BJ (cell line): ENCODE results near the gene CDHR3. TPM values are rescaled to one million over a fixed set of nuclear protein-coding genes. Genes with fewer than 3 reads are reported as not detected.
A peak's percentile ranks its signal among the peaks of the same experiment; 100 is the strongest.

Experiments used
- CTCF ChIA-PET: fragments of 350-600 bp; formaldehyde crosslinking; extraction: SDS; loops from one replicate; lab custom pipeline; 2021; ENCODE audit warnings: antibody characterized with exemption, inconsistent platforms; lab: Yijun Ruan, JAX
- POLR2A ChIA-PET: fragments of 300-600 bp; sonication (Branson Sonifier 250); formaldehyde crosslinking; extraction: SDS; loops from one replicate; lab custom pipeline; 2021; ENCODE audit warnings: antibody characterized with exemption; lab: Charles Lee
- DNase-seq: peaks from one replicate; pipeline ENCODE4 v3.0.0-alpha.2; 2011; ENCODE audit warnings: low read depth
- H3K27me3 ChIP-seq: 2 replicates; pipeline ENCODE4 v1.6.0; 2011; ENCODE audit warnings: low read length; ENCODE audit not compliant: control insufficient read depth, insufficient read depth
- H3K36me3 ChIP-seq: 2 replicates; pipeline ENCODE4 v1.5.1; 2011; ENCODE audit warnings: low read length; ENCODE audit not compliant: control insufficient read depth, insufficient read depth
- H3K4me3 ChIP-seq: 2 replicates; pipeline ENCODE4 v1.5.1; 2011; ENCODE audit warnings: low read depth, mild to moderate bottlenecking, control low read depth, low read length
- polyA plus RNA-seq: library from polyadenylated mRNA; depleted of rRNA; stranded (reverse); fragments of >200 nt; gene quantifications from 2 replicates; pipeline ENCODE4 v1.2.3, GENCODE V29; 2011
- TF ChIP-seq, protein P1 (sequence below): IDR thresholded peaks from 2 replicates; pipeline ENCODE4 v1.5.1; 2011; ENCODE audit warnings: low read depth, mild to moderate bottlenecking, control low read depth, inconsistent platforms, low read length, moderate library complexity; ENCODE audit not compliant: insufficient read depth

Gene CDHR3
- polyA plus RNA-seq, 1 experiment, result 2.9 TPM

DNA sequence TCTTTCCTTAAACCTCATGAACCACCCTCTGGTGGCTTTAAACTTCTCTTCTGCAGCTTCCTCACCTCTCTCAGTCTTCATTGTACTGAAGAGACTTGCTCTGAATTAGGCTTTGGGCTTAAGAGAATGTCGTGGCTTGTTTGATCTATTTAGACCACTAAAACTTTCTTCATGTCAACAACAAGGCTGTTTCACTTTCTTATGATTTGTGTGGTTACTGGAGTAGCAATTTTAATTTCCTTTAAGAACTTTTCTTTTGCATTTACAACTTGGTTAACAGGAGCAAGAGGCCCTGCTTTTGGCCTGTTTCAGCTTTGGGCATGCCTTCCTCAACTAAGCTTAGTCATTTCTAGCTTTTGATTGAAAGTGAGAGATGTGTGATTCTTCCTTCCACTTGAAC lies 38.1 kb upstream of the CDHR3 start:
- POLR2A ChIA-PET, result no interaction called here
- CTCF ChIA-PET, result interaction anchor here (2.8 kb wide), 1 partner anchor 10 kb away, joined by 10 read pairs; no protein-coding TSS in a partner anchor
- TF ChIP-seq, protein P1, sequence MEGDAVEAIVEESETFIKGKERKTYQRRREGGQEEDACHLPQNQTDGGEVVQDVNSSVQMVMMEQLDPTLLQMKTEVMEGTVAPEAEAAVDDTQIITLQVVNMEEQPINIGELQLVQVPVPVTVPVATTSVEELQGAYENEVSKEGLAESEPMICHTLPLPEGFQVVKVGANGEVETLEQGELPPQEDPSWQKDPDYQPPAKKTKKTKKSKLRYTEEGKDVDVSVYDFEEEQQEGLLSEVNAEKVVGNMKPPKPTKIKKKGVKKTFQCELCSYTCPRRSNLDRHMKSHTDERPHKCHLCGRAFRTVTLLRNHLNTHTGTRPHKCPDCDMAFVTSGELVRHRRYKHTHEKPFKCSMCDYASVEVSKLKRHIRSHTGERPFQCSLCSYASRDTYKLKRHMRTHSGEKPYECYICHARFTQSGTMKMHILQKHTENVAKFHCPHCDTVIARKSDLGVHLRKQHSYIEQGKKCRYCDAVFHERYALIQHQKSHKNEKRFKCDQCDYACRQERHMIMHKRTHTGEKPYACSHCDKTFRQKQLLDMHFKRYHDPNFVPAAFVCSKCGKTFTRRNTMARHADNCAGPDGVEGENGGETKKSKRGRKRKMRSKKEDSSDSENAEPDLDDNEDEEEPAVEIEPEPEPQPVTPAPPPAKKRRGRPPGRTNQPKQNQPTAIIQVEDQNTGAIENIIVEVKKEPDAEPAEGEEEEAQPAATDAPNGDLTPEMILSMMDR, result no peak

DNA sequence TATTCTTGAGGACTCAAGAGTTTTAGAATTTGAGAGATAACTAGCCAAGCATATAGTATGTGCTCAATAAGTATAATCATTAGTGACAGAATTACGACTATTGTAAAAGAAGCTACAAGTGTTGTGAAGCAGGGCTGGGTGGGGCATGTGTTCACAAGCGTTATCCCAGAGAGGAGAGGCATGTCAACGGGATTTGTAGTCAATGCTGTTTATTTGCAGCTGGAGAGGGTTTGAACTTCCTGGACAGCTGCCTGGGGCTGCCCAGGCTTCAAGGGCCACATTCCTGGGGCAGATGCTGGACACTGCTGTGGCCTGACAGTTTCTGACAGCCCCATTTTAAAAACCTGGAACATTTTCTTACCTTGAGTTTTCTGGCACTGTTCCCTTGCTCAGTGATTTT lies 36.9 kb upstream of the CDHR3 start:
- ChIA-PET POLR2A (no interaction called here), CTCF (interaction anchor here (0.7 to 1.3 kb wide), 2 partner anchors 13 to 84 kb away, joined by 3 to 4 read pairs; no protein-coding TSS in a partner anchor)
- DNase-seq, result no peak

More for the DNA sequence above, 38.1 kb upstream of the CDHR3 start:
- Histone ChIP-seq H3K27me3 (no peaks in the 10 kb centered on the region), H3K36me3 (no peaks in the 10 kb centered on the region), H3K4me3 (no peak overlapping the region)
- DNase-seq, result no peak

DNA sequence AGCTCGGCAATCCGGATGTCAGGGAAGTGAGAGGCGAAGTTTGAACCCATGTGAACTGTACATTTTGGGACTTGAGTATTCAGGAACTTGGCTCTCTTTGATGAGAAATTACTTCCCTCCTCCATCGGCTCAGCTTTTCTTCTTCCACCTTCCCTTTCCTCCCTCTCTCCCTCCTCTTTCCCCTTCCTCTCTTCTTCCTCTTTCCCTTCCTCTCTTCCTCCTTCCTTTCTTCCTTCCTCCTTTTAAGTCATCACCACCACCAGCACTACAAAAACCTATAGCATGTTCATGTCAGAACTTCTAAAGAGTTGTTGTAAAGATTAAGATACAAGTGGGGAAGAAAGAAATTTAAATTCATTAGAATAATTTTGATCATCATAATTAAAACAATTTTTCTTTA lies 31.9 kb upstream of the CDHR3 start:
- DNase-seq, result no peak
- no peak overlapping the region for H3K4me3 ChIP-seq
- no peaks in the 10 kb centered on the region for H3K36me3 ChIP-seq
- no peaks in the 10 kb centered on the region for H3K27me3 ChIP-seq
- ChIA-PET POLR2A (no interaction called here), CTCF (no interaction called here)
- TF ChIP-seq, protein P1, result no peak

More for the DNA sequence above, 36.9 kb upstream of the CDHR3 start:
- H3K27me3 ChIP-seq, result no peaks in the 10 kb centered on the region
- no peak overlapping the region for H3K4me3 ChIP-seq
- no peaks in the 10 kb centered on the region for H3K36me3 ChIP-seq
- TF ChIP-seq, protein P1, result no peak

DNA sequence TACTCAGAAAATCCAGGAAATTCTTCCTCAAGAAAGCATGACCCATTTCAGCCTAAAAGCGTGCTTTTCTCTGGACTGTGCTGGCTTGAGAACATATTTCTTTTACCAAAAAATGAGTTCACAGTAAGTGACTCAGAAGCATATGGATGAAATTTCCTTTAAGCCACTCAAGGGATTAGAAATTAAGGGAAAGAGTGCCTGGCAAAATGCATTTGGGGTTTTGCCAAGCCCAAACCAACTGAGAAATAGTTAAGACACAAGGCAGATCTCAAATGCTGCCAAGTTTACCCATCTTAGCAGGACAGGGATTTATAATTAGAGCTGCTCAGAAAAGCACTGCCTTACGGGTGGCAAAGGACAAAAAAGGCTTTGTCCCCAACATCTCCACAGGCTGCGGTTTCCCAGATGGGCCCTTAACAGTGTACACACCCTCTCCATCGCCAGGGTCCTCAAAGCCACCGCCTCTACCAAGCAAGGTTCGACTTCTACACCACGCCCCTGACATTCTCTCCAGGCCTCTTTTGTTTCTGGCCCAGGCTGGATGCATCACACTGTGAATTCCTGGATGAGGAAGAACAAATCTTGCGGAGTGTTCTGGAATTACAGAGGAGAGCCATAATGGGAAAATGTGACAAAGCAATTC lies 30.1 kb upstream of the CDHR3 start:
- TF ChIP-seq, protein P1, result no peak

DNA sequence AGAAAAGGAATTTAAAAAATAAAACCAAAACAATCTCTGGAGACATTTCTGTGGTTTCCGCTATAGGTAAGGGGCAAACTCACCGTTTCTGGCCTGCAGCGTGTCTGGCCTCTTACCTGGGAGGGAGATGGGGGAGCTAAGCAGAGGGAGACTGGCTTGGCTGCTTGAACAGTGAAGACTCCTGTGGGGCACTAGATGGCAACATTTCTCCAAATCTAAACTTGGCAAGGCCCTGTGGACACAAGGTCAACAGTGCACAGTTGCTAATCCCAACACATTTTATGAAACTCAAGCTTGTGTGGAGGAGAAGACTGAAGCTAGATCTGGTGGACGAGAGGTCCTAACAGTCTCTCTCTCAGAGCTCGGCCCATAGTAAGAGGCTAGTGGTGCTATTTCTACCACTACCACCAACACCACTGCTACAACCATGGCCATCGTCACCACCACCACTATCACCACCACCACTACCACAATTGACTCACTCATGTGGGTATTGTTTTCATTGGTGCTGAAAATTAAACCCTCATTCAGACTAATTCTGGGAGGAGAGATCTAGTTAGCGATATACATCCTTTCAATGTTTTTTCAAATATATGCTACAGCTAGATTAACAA lies 28.4 kb upstream of the CDHR3 start:
- H3K27me3 ChIP-seq, result no peaks in the 10 kb centered on the region
- no peaks in the 10 kb centered on the region for H3K36me3 ChIP-seq
- TF ChIP-seq, protein P1, result peak; percentile 33; the same call in 1 of the 2 replicates
- CTCF ChIA-PET, result interaction anchor here (0.7 to 3.0 kb wide), 22 partner anchors 11 to 282 kb away, joined by 3 to 18 read pairs (median 4); no protein-coding TSS in a partner anchor
- DNase-seq, result no peak
- no peak overlapping the region for H3K4me3 ChIP-seq
- POLR2A ChIA-PET, result no interaction called here

More for the DNA sequence above, 30.1 kb upstream of the CDHR3 start:
- POLR2A ChIA-PET, result no interaction called here
- DNase-seq, result peak; percentile 85
- Histone ChIP-seq H3K36me3 (no peaks in the 10 kb centered on the region), H3K27me3 (no peaks in the 10 kb centered on the region), H3K4me3 (no peak overlapping the region)
- CTCF ChIA-PET, result interaction anchor here (1.2 to 1.3 kb wide), 4 partner anchors 9 to 173 kb away, joined by 3 to 6 read pairs (median 4); no protein-coding TSS in a partner anchor
